H9 (cell line): ENCODE data around the gene ABCF1. TPM values are rescaled to one million over a fixed set of nuclear protein-coding genes. Genes with fewer than 3 reads are reported as not detected.
A peak's percentile ranks its signal among the peaks of the same experiment; 100 is the strongest.

Experiments used
- DNase-seq: peaks from one replicate; pipeline ENCODE4 v3.0.0-alpha.2; 2017
- H2AFZ ChIP-seq: one replicate; pipeline ENCODE4 v1.6.1; 2013; ENCODE audit warnings: mild to moderate bottlenecking, low read length, control low read depth, moderate library complexity
- H2AK5ac ChIP-seq: 2 replicates; pipeline ENCODE4 v1.6.1; 2013; ENCODE audit warnings: low read length, control low read depth, mixed read lengths; ENCODE audit not compliant: insufficient read length
- H2BK120ac ChIP-seq: one replicate; pipeline ENCODE4 v1.6.1; 2013; ENCODE audit warnings: low read depth, mild to moderate bottlenecking, low read length, control low read depth, inconsistent platforms; ENCODE audit not compliant: poor library complexity, severe bottlenecking
- H2BK12ac ChIP-seq: 2 replicates; pipeline ENCODE4 v1.6.1; 2013; ENCODE audit warnings: low read length, control low read depth, mixed read lengths, low read depth; ENCODE audit not compliant: insufficient read length
- H2BK15ac ChIP-seq: 2 replicates; pipeline ENCODE4 v1.6.1; 2013; ENCODE audit warnings: low read depth, low read length, control low read depth
- H2BK20ac ChIP-seq: one replicate; pipeline ENCODE4 v1.6.1; 2013; ENCODE audit warnings: low read depth, mild to moderate bottlenecking, low read length, control low read depth, inconsistent platforms; ENCODE audit not compliant: poor library complexity, severe bottlenecking
- H2BK5ac ChIP-seq: 2 replicates; pipeline ENCODE4 v1.6.1; 2013; ENCODE audit warnings: low read length, control low read depth, mixed read lengths; ENCODE audit not compliant: insufficient read length
- H3K14ac ChIP-seq: 2 replicates; pipeline ENCODE4 v1.6.1; 2013; ENCODE audit warnings: low read length, control low read depth; ENCODE audit not compliant: insufficient read depth
- H3K18ac ChIP-seq: 2 replicates; pipeline ENCODE4 v1.6.1; 2013; ENCODE audit warnings: low read depth, mild to moderate bottlenecking, mixed read lengths, low read length, control low read depth; ENCODE audit not compliant: insufficient read length
- H3K23ac ChIP-seq: 2 replicates; pipeline ENCODE4 v1.6.1; 2013; ENCODE audit warnings: low read length, control low read depth, mixed read lengths, low read depth; ENCODE audit not compliant: insufficient read length
- H3K23me2 ChIP-seq: 2 replicates; pipeline ENCODE4 v1.6.1; 2013; ENCODE audit warnings: low read depth, mild to moderate bottlenecking, mixed read lengths, low read length, control low read depth; ENCODE audit not compliant: insufficient read length, poor library complexity, severe bottlenecking
- H3K27ac ChIP-seq: 2 replicates; pipeline ENCODE4 v1.5.1; 2013; ENCODE audit warnings: low read length, control low read depth, mixed read lengths, low read depth; ENCODE audit not compliant: insufficient read length
- H3K27me3 ChIP-seq: 2 replicates; pipeline ENCODE4 v1.6.1; 2013; ENCODE audit warnings: low read length, control low read depth, inconsistent platforms; ENCODE audit not compliant: insufficient read depth
- H3K4ac ChIP-seq: 2 replicates; pipeline ENCODE4 v1.6.1; 2013; ENCODE audit warnings: low read depth, mild to moderate bottlenecking, control low read depth, inconsistent platforms, low read length, moderate library complexity
- H3K4me1 ChIP-seq: 2 replicates; pipeline ENCODE4 v1.6.1; 2013; ENCODE audit warnings: low read length, control low read depth, inconsistent platforms; ENCODE audit not compliant: insufficient read depth
- H3K4me2 ChIP-seq: 2 replicates; pipeline ENCODE4 v1.6.1; 2013; ENCODE audit warnings: low read length, control low read depth, mixed read lengths; ENCODE audit not compliant: insufficient read length, insufficient read depth
- H3K56ac ChIP-seq: 2 replicates; pipeline ENCODE4 v1.6.1; 2013; ENCODE audit warnings: low read depth, mild to moderate bottlenecking, mixed read lengths, low read length, control low read depth; ENCODE audit not compliant: insufficient read length
- H3K79me1 ChIP-seq: 2 replicates; pipeline ENCODE4 v1.6.1; 2013; ENCODE audit warnings: low read depth, mild to moderate bottlenecking, moderate library complexity, low read length, control low read depth, inconsistent platforms; ENCODE audit not compliant: insufficient read depth, poor library complexity, severe bottlenecking
- H3K79me2 ChIP-seq: 2 replicates; pipeline ENCODE4 v1.6.1; 2013; ENCODE audit warnings: low read length, control low read depth, inconsistent platforms; ENCODE audit not compliant: insufficient read depth
- H3K9ac ChIP-seq: 2 replicates; pipeline ENCODE4 v1.6.1; 2013; ENCODE audit warnings: low read length, control low read depth, mixed read lengths; ENCODE audit not compliant: insufficient read length; ENCODE audit errors: extremely low read depth
- H3K9me3 ChIP-seq: one replicate; pipeline ENCODE4 v1.6.1; 2013; ENCODE audit warnings: low read depth, low read length, inconsistent platforms; ENCODE audit not compliant: control insufficient read depth
- H3T11ph ChIP-seq: one replicate; pipeline ENCODE4 v1.6.1; 2013; ENCODE audit warnings: mild to moderate bottlenecking, low read length, control low read depth, inconsistent platforms
- H4K20me1 ChIP-seq: one replicate; pipeline ENCODE4 v1.6.1; 2013; ENCODE audit not compliant: control insufficient read depth, insufficient read length, insufficient read depth
- H4K5ac ChIP-seq: 2 replicates; pipeline ENCODE4 v1.6.1; 2013; ENCODE audit warnings: low read depth, mild to moderate bottlenecking, mixed read lengths, low read length, control low read depth; ENCODE audit not compliant: insufficient read length
- H4K8ac ChIP-seq: replicated peaks from 2 replicates; pipeline ENCODE4 v1.6.1; 2013; ENCODE audit warnings: low read length, control low read depth, mixed read lengths, low read depth; ENCODE audit not compliant: insufficient read length
- H4K91ac ChIP-seq: 2 replicates; pipeline ENCODE4 v1.6.1; 2013; ENCODE audit warnings: low read depth, mild to moderate bottlenecking, moderate library complexity, mixed read lengths, low read length, control low read depth; ENCODE audit not compliant: insufficient read length
- H3K27ac Mint-ChIP-seq, 3 experiments: 2 replicates in 2 of 3; 3 replicates in 1 of 3; pipeline ENCODE4 v1.8.0; 2020 to 2021; ENCODE audit warnings: mixed read lengths in 3 of 3, mild to moderate bottlenecking in 1 of 3, moderate library complexity in 1 of 3
- H3K27me3 Mint-ChIP-seq: 2 replicates; pipeline ENCODE4 v1.8.0; 2021; ENCODE audit warnings: low read depth, mild to moderate bottlenecking, moderate library complexity, mixed read lengths
- H3K36me3 Mint-ChIP-seq, 3 experiments: 2 replicates in 2 of 3; 3 replicates in 1 of 3; pipeline ENCODE4 v1.8.0; 2020 to 2021; ENCODE audit warnings: low read depth in 3 of 3, mixed read lengths in 3 of 3; ENCODE audit not compliant: insufficient read depth in 1 of 3
- H3K4me1 Mint-ChIP-seq, 2 experiments: 2 replicates each; pipeline ENCODE4 v1.8.0; 2020; ENCODE audit warnings: mixed read lengths in 2 of 2
- H3K4me3 Mint-ChIP-seq, 2 experiments: 2 replicates in 1 of 2; 3 replicates in 1 of 2; pipeline ENCODE4 v1.8.0; 2020 to 2021; ENCODE audit warnings: mild to moderate bottlenecking in 2 of 2, mixed read lengths in 2 of 2, moderate library complexity in 1 of 2
- H3K9me3 Mint-ChIP-seq, 2 experiments: 2 replicates in 1 of 2; 3 replicates in 1 of 2; pipeline ENCODE4 v1.8.0; 2020; ENCODE audit warnings: mild to moderate bottlenecking in 2 of 2, mixed read lengths in 2 of 2, moderate library complexity in 1 of 2
- CTCF ChIP-seq: fragments of 200-600 bp; sonication (generic); conservative IDR thresholded peaks from 3 replicates; pipeline ENCODE4 v1.8.0; 2021; ENCODE audit warnings: antibody characterized with exemption, mild to moderate bottlenecking
- WGBS: extraction: QIAGEN DNeasy Blood & Tissue Kit; methylation state at CpG from one replicate; pipeline ENCODE4 v1.1.7; 2013; ENCODE audit warnings: missing lambda C conversion rate, low lambda C conversion rate, mixed read lengths; ENCODE audit not compliant: insufficient read length; ENCODE audit errors: extremely low coverage; 5-methylcytosine and 5-hydroxymethylcytosine counted together
- total RNA-seq: library from RNA; stranded (reverse); gene quantifications from 2 replicates; pipeline ENCODE4 v1.2.1, GENCODE V29; 2021

The ABCF1 gene
- total RNA-seq, 1 experiment from 2014 or later = 118 TPM

DNA sequence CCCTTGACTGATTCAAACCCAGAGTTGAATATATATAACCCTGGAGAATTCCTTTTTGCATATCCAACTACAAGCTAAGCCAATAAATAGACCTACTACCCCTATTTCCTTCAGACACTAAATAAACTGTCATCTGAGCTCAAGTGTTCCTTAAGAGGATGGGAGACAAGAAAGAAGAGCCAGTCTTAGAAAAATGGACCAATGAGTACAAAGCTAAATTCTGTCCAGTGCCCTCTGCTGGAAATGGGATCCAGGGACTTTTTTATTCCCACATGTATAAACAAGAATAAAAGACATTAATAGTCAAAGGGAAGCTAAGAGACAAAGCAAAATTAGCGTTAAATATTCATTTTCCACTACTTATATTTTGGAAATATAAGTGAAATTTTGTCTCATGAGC is 41.0 kb downstream of the ABCF1 start:
- Histone ChIP-seq H2AFZ (no peak overlapping the region), H3K14ac (no peak overlapping the region), H3K4me1 (peaks cover 4% of the 10 kb centered on the region; the same call in 1 of the 2 replicates), H4K20me1 (no peaks in the 10 kb centered on the region), H3K27ac (no peak overlapping the region), H4K91ac (no peak overlapping the region), H4K5ac (no peak overlapping the region), H3K4me2 (no peak overlapping the region), H3K56ac (no peak overlapping the region), H4K8ac (no peak overlapping the region), H2BK120ac (no peak overlapping the region), H3K4ac (no peak overlapping the region), H2BK20ac (no peak overlapping the region), H3K23ac (no peak overlapping the region), H3K27me3 (no peaks in the 10 kb centered on the region), H3K79me1 (no peaks in the 10 kb centered on the region), H3T11ph (no peak overlapping the region), H2BK15ac (no peak overlapping the region), H3K9me3 (no peaks in the 10 kb centered on the region), H3K23me2 (peaks cover 15% of the 10 kb centered on the region), H2BK12ac (no peak overlapping the region), H2AK5ac (no peak overlapping the region), H3K79me2 (peaks cover 2% of the 10 kb centered on the region; the same call in 1 of the 2 replicates), H3K18ac (no peak overlapping the region), H3K9ac (no peak overlapping the region), H2BK5ac (no peak overlapping the region)
- no CpG with 5 or more reads among the region's 1 CpG for WGBS
- Mint-ChIP-seq H3K4me1 (peaks cover 31 to 39% of the 10 kb centered on the region in 2 experiments), H3K27ac (no peak overlapping the region; a peak in 1 of 7 replicates), H3K4me3 (no peak overlapping the region), H3K9me3 (peaks cover 8 to 12% of the 10 kb centered on the region in 2 experiments; a peak in 3 of 5 replicates), H3K27me3 (no peaks in the 10 kb centered on the region; the same call in 1 of the 2 replicates), H3K36me3 (peaks cover 44 to 83% (median 67%) of the 10 kb centered on the region in 3 experiments)
- no peak for DNase-seq
- TF ChIP-seq CTCF = peak; percentile 44
